ENCODE measurements around the gene BLMH.

Gene BLMH

DNA sequence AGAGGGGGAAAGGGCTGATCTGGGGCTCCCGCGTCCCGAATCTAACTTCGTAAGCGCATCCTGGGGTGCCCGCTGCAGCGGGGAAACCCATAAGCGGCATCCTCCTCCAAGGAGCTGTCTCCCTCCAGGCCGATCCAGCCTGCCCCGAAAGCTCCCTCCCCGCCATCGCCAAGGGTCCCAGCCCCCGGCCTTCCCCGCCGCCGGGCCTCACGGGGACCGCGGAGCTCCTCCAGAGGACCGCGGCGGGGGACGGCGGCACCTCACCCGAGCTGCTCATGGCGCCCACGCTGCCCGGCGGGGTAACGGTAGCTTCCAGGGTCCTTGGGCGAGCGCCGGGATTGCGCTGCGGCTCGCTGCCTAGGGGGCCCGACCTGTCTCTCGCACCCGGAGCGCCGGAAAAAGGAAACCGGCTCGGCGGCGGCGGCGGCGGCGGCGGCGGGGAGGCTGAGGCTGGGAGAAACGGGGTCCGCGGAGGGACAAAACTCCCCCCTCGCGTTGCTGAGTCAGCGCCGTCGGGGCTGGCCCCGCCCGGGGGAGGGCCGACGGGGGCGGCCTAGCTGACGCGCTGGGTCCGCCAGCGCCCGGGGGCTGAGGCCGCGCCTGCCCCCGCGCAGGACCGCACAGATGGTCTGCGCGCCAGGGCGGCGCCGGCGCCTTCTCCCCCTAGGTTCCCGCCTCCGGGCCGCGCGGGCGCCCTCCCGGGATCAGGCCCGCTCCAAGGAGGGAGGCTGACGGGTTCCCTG is at the start of gene BLMH:
TSS of gene BLMH (minus strand) at position 402 of the 743 bp plus-strand sequence. CDS start at position 277, 125 bp downstream.
- peak; percentile 21 for FAIRE-seq
- DNase-seq (ENCODE audit: extremely low spot score, insufficient read length, low read depth): peak; percentile 92

DNA sequence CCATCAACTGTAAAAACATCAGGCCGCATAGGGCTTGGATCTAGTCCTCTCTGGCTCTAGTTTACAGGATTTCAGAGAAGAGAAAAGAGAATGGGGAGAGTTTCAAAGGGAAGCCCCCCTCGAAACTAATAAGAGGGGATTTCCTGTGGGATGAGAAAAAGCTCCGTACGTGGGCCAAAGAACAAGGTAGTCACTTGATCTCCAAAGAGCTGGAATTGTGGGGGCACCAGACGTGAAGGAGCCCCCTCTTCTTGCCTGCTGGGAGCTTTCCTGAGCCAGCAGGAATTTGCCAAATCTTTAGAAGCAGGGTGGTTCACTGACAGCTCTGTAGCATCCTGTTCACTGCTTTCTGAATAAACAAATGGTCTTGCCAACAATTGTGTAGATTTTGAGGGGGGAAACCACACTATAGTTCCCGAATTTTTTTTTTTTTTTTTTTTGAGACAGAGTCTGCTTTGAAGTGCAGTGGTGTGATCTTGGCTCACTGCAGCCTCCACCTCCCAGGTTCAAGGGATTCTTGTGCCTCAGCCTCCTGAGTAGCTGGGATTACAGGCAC is 49.1 kb upstream of the BLMH start:
- no peak for FAIRE-seq

DNA sequence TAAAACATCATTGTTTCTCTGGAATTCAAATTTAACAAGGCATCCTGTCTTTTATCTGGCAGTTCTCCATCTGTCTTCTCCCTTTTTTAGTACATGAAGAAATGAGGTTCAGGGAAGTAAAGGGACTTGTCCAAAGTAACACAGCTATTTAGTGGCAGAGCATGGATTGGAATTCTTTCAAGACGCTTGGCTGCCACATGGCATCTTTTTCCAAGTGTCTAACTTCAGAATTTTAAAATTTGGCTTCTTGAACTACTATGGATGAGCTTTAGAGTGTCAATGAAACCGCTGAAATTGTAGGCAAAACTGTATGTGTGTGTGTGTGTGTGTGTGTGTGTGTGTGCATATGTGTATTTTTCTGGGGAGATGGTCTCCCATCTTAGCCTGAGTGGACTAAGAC is 47.3 kb upstream of the BLMH start:
- FAIRE-seq (no peak), DNase-seq (ENCODE audit: extremely low spot score, insufficient read length, low read depth) (no peak)

More for the DNA sequence above, 49.1 kb upstream of the BLMH start:
- no peak for DNase-seq (ENCODE audit: extremely low spot score, insufficient read length, low read depth)

- FAIRE-seq (no peak), DNase-seq (ENCODE audit: extremely low spot score, insufficient read length, low read depth) (no peak)
These were observed 45.8 kb upstream of the BLMH start for GRCh38 chr17:30337393-30337999.

GRCh38 chr17:30336369-30337171 is 44.8 kb upstream of the BLMH start:
- peak; percentile 84 for FAIRE-seq
- DNase-seq (ENCODE audit: extremely low spot score, insufficient read length, low read depth): no peak

- no peak for FAIRE-seq
- DNase-seq (ENCODE audit: extremely low spot score, insufficient read length, low read depth): no peak
These were observed 42.7 kb upstream of the BLMH start for GRCh38 chr17:30334421-30334820.

- FAIRE-seq: no peak
- DNase-seq (ENCODE audit: extremely low spot score, insufficient read length, low read depth): no peak
These were observed 42.0 kb upstream of the BLMH start, which contains the start of gene TMIGD1 for GRCh38 chr17:30333503-30334360. Gene TMIGD1 (minus strand): TSS chr17:30334057. CDS start chr17:30332133, 1,924 bp downstream.

- FAIRE-seq (peak; percentile 89), DNase-seq (ENCODE audit: extremely low spot score, insufficient read length, low read depth) (no peak)
These were observed 40.4 kb upstream of the BLMH start for GRCh38 chr17:30332057-30332542.

DNA sequence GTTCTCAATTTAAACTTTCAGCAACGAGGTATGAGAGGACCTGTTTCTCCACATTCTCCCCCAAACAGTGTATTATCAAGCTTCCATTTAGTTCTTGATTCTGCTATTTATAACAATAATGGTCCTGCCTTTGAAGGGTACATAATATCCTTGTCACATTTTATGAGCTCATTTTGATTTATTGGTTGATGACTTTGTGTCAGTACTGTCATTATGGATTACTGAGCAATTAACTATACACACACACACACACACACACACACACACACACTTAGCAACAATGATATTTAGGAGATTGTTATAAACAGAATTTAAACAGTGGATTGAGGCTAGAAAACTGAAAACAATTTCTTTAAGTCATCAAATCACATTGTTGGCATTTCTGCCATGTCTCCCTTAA is 35.1 kb upstream of the BLMH start:
- DNase-seq (ENCODE audit: extremely low spot score, insufficient read length, low read depth) (no peak), FAIRE-seq (peak; percentile 9)

DNA sequence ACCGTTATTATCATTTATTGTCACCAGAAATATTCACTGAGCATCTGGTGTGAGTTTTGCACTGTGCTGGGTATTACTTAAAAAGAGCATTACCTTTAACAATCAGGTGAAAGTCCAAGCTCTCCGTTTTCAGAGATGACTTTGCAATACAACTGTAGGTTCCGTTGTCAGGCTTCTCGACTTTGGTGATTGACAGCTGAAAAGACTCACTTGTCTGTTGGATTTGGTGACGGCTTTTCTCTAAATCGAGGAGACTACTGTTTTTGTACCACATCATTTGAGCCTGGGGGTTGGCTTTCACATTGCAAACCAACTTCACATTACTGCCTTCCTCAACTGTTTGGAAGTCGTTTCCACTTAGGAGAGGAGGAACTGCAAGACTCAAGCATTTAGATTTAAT is 33.0 kb upstream of the BLMH start:
- peak; percentile 24 for FAIRE-seq
- no peak for DNase-seq (ENCODE audit: extremely low spot score, insufficient read length, low read depth)

DNA sequence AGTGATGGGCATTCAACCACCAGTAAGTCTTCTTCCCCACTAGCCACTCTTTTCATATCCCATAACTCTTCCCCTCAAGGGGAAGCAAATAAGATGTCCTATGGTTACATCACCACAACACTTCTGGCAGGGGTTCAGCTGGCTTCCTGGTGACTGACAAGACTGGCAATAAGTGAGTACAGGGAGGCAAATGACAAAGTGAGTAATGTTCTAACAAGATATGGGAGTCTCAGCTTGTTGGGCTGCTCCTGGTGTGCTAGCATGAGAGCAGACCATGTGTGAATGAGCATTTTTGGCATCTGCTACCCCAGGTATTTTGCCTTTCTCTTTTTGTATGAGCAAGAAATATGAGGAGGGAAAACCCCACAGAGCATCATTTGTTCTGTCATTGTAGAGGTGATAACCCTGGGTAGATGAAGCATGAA is 32.2 kb upstream of the BLMH start:
- FAIRE-seq (peak; percentile 63), DNase-seq (ENCODE audit: extremely low spot score, insufficient read length, low read depth) (no peak)

DNA sequence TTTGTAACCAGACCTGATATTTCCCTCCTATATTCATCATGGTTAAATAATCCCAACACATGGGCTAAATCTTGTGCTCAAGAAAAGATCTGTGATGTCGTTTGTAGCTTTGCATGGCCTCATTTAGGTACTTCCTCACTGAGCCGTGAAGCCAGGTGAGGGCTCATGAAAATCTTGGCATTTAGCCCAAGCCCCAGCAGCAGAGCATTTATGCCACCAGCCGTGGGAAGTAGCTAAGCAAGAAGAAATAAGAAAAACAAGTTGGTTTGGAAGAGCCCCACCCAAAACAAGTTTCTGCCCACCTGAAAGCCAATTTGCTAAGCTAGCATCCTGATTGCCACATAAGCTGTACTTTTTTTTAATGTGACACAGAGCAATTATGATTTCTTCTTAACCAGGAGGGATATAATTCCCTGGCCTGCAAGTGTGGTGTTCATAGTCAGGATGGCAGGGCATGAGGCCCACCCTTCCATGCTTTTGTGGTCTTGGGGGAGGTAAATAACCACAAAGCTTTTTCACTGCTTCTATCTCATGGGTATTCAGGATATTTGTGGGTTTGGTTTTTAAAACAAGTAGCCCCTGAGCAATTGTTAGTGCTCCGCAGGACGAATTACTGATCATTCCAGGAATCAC is 31.6 kb upstream of the BLMH start:
- DNase-seq (ENCODE audit: extremely low spot score, insufficient read length, low read depth) (no peak), FAIRE-seq (peak; percentile 76)

GRCh38 chr17:30321314-30321713 is 29.6 kb upstream of the BLMH start:
- no peak for DNase-seq (ENCODE audit: extremely low spot score, insufficient read length, low read depth)
- no peak for FAIRE-seq

- DNase-seq (ENCODE audit: extremely low spot score, insufficient read length, low read depth): no peak
- no peak for FAIRE-seq
These were observed 26.4 kb upstream of the BLMH start for GRCh38 chr17:30318155-30318554.

- no peak for DNase-seq (ENCODE audit: extremely low spot score, insufficient read length, low read depth)
- FAIRE-seq: no peak
These were observed 25.0 kb upstream of the BLMH start for GRCh38 chr17:30316736-30317135.

GRCh38 chr17:30315106-30315505 is 23.4 kb upstream of the BLMH start:
- FAIRE-seq (no peak), DNase-seq (ENCODE audit: extremely low spot score, insufficient read length, low read depth) (no peak)

GRCh38 chr17:30314474-30314873 is 22.7 kb upstream of the BLMH start:
- DNase-seq (ENCODE audit: extremely low spot score, insufficient read length, low read depth) (no peak), FAIRE-seq (no peak)

DNA sequence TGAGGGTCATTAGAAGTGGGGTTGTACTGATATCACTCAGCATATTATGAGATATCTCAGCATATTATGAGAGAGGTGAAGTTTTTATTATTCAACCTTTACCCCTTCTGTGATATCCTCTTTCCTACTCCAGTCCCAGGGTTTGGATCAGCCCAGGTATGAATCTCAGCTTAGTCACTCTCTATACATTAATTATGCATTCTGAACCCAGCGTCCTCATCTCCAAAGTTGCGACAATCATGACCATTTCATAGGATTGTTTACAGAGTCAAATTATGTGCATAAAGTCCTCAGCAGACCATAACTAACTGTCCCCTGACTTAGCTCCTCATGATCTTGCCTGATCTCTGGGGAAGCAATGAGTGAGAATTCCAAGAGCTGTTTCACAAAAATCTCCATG is 20.5 kb upstream of the BLMH start:
- no peak for FAIRE-seq
- no peak for DNase-seq (ENCODE audit: extremely low spot score, insufficient read length, low read depth)

DNA sequence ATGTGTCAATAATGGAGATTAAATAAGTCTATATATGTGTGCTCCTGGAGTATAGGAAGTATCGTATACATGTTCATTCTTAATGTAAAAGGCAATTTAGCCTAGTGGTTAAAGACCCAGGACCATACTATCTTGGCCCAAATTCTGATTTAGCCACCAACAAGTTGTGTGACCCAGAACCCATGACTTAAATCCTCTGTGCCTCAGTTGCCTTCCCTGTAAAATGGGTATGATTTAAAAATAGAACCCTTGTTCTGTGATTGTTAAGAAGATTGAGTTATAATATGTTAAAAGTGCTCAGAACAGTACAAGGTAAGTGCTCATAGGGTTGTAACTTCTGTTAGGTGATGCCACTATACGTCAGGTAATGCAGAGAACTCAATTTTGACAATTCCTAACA is 18.8 kb upstream of the BLMH start:
- DNase-seq (ENCODE audit: extremely low spot score, insufficient read length, low read depth) (no peak), FAIRE-seq (no peak)

Data from GM18507 (cell line).